Astrocyte (in vitro differentiated cells and primary cell): Measurements from ENCODE around the gene ZNF69. TPM values are rescaled to one million over a fixed set of nuclear protein-coding genes. Genes with fewer than 3 reads are reported as not detected.
A peak's percentile ranks its signal among the peaks of the same experiment; 100 is the strongest.
"Not testable (repeated sequence)": the region's sequence is repeated elsewhere in the genome, so short reads cannot be mapped to it uniquely, and the experiment has no call there.

Source experiments
- DNase-seq: peaks from one replicate; pipeline ENCODE4 v3.0.0-alpha.2; 2010; ENCODE audit warnings: low read depth
- FAIRE-seq: peaks from 2 replicates; lab custom pipeline; 2011; peaks lifted over from hg19 to GRCh38; lab: Jason Lieb, UNC
- H2AFZ ChIP-seq: 2 replicates; pipeline ENCODE4 v1.6.0; 2012; ENCODE audit warnings: low read depth, low read length, inconsistent platforms
- H3K27ac ChIP-seq: 2 replicates; pipeline ENCODE4 v1.5.1; 2011; ENCODE audit warnings: low read depth, low read length, inconsistent platforms
- H3K27me3 ChIP-seq: 2 replicates; pipeline ENCODE4 v1.6.0; 2011; ENCODE audit warnings: low read length, inconsistent platforms; ENCODE audit not compliant: insufficient read depth
- H3K36me3 ChIP-seq: 2 replicates; pipeline ENCODE4 v1.5.1; 2011; ENCODE audit warnings: low read length, inconsistent platforms; ENCODE audit not compliant: insufficient read depth
- H3K4me1 ChIP-seq: 2 replicates; pipeline ENCODE4 v1.5.1; 2011; ENCODE audit warnings: low read length, inconsistent platforms; ENCODE audit not compliant: insufficient read depth
- H3K4me2 ChIP-seq: 2 replicates; pipeline ENCODE4 v1.6.0; 2012; ENCODE audit warnings: low read length, inconsistent platforms
- H3K4me3 ChIP-seq: 2 replicates; pipeline ENCODE4 v1.5.1; 2011; ENCODE audit warnings: low read depth, mild to moderate bottlenecking, low read length, inconsistent platforms; ENCODE audit not compliant: insufficient read depth
- H3K79me2 ChIP-seq: 2 replicates; pipeline ENCODE4 v1.6.0; 2012; ENCODE audit warnings: mild to moderate bottlenecking, low read length, inconsistent platforms; ENCODE audit not compliant: insufficient read depth
- H3K9ac ChIP-seq: 2 replicates; pipeline ENCODE4 v1.6.0; 2012; ENCODE audit warnings: mild to moderate bottlenecking, low read length, inconsistent platforms
- H3K9me3 ChIP-seq: 2 replicates; pipeline ENCODE4 v1.5.1; 2012; ENCODE audit warnings: low read depth, mild to moderate bottlenecking, low read length, inconsistent platforms; ENCODE audit not compliant: insufficient read depth
- H4K20me1 ChIP-seq: 2 replicates; pipeline ENCODE4 v1.6.0; 2012; ENCODE audit warnings: low read length, inconsistent platforms; ENCODE audit not compliant: insufficient read depth
- H3K27ac Mint-ChIP-seq: one replicate; pipeline ENCODE4 v1.8.0; 2021; ENCODE audit warnings: mild to moderate bottlenecking, mixed read lengths; ENCODE audit not compliant: unreplicated experiment
- H3K27me3 Mint-ChIP-seq: one replicate; pipeline ENCODE4 v1.8.0; 2021; ENCODE audit warnings: low read depth, mixed read lengths; ENCODE audit not compliant: unreplicated experiment
- H3K36me3 Mint-ChIP-seq: one replicate; pipeline ENCODE4 v1.8.0; 2021; ENCODE audit warnings: low read depth, mixed read lengths; ENCODE audit not compliant: unreplicated experiment
- H3K4me1 Mint-ChIP-seq: one replicate; pipeline ENCODE4 v1.8.0; 2021; ENCODE audit warnings: low read depth, mixed read lengths; ENCODE audit not compliant: unreplicated experiment
- H3K4me3 Mint-ChIP-seq: one replicate; pipeline ENCODE4 v1.8.0; 2021; ENCODE audit warnings: mild to moderate bottlenecking, moderate library complexity, mixed read lengths; ENCODE audit not compliant: unreplicated experiment
- H3K9me3 Mint-ChIP-seq: one replicate; pipeline ENCODE4 v1.8.0; 2021; ENCODE audit warnings: mild to moderate bottlenecking, mixed read lengths; ENCODE audit not compliant: unreplicated experiment
- CTCF ChIP-seq: IDR thresholded peaks from 2 replicates; pipeline ENCODE4 v1.5.1; 2011; ENCODE audit warnings: low read depth, mild to moderate bottlenecking, inconsistent platforms, low read length, moderate library complexity; ENCODE audit not compliant: insufficient read depth
- EZH2 ChIP-seq: IDR thresholded peaks from 2 replicates; pipeline ENCODE4 v1.6.1; 2012; ENCODE audit warnings: mild to moderate bottlenecking, low read length, inconsistent platforms; ENCODE audit not compliant: insufficient read depth
- total RNA-seq: library from RNA; stranded (reverse); gene quantifications from 2 replicates; pipeline ENCODE4 v1.2.1, GENCODE V29; 2021

The ZNF69 gene
- total RNA-seq, 1 donor from 2014 or later = not detected

- Mint-ChIP-seq H3K9me3 (peaks cover 21% of the 10 kb centered on the region), H3K4me1 (no peaks in the 10 kb centered on the region), H3K36me3 (no peaks in the 10 kb centered on the region), H3K27me3 (no peaks in the 10 kb centered on the region), H3K27ac (no peak overlapping the region), H3K4me3 (no peak overlapping the region)
- Histone ChIP-seq H3K27ac (no peak overlapping the region), H4K20me1 (peaks cover 10% of the 10 kb centered on the region), H3K4me3 (no peak overlapping the region), H3K9me3 (peaks cover 2% of the 10 kb centered on the region), H3K79me2 (peaks cover 20% of the 10 kb centered on the region), H3K9ac (no peak overlapping the region), H3K36me3 (no peaks in the 10 kb centered on the region), H3K27me3 (no peaks in the 10 kb centered on the region), H3K4me2 (no peak overlapping the region), H3K4me1 (peaks cover 7% of the 10 kb centered on the region), H2AFZ (no peak overlapping the region)
- FAIRE-seq = no peak
- TF ChIP-seq CTCF (no peak), EZH2 (no peak)
- DNase-seq = no peak
These were observed 34.4 kb downstream of the ZNF69 start for GRCh38 chr19:11921852-11922495.

- Mint-ChIP-seq H3K36me3 (no peaks in the 10 kb centered on the region), H3K27ac (no peak within 1 kb of the TSS), H3K4me1 (no peaks in the 10 kb centered on the region), H3K9me3 (peaks cover 27% of the 10 kb centered on the region), H3K4me3 (no peak within 1 kb of the TSS), H3K27me3 (no peaks in the 10 kb centered on the region)
- DNase-seq (peak; percentile 80), FAIRE-seq (no peak)
- no peaks in the 10 kb centered on the region for H3K36me3 ChIP-seq
- no peaks in the 10 kb centered on the region for H3K27me3 ChIP-seq
- H2AFZ ChIP-seq = peak within 1 kb of the TSS; percentile 99
- H3K4me3 ChIP-seq = peak within 1 kb of the TSS; percentile 93
- peak within 1 kb of the TSS; percentile 85 for H3K9ac ChIP-seq
- H3K27ac ChIP-seq = peak within 1 kb of the TSS; percentile 80
- H3K79me2 ChIP-seq = peaks cover 43% of the 10 kb centered on the region
- peaks cover 7% of the 10 kb centered on the region for H3K4me1 ChIP-seq
- no peaks in the 10 kb centered on the region for H3K9me3 ChIP-seq
- peaks cover 18% of the 10 kb centered on the region for H4K20me1 ChIP-seq
- TF ChIP-seq EZH2 = no peak
- TF ChIP-seq CTCF = no peak
- peak within 1 kb of the TSS; percentile 91 for H3K4me2 ChIP-seq
These were observed 37.5 kb downstream of the ZNF69 start, which contains the start of gene ZNF700 for GRCh38 chr19:11924886-11925650. Gene ZNF700, plus strand, starts transcription at chr19:11925107. Its CDS starts 104 bp downstream, at chr19:11925211.

GRCh38 chr19:11925651-11926187 is 38.1 kb downstream of the ZNF69 start:
- not testable (repeated sequence) for H3K36me3 ChIP-seq, H3K36me3 Mint-ChIP-seq, H3K9me3 ChIP-seq, H3K27ac Mint-ChIP-seq, DNase-seq, H3K4me1 ChIP-seq, FAIRE-seq, H3K4me1 Mint-ChIP-seq, H3K27me3 Mint-ChIP-seq, H3K27me3 ChIP-seq, H3K4me3 Mint-ChIP-seq
- peak overlapping the region; percentile 91 for H3K4me2 ChIP-seq
- H3K9ac ChIP-seq = peak overlapping the region; percentile 85
- peak overlapping the region; percentile 99 for H2AFZ ChIP-seq
- H3K27ac ChIP-seq = peak overlapping the region; percentile 80
- H3K4me3 ChIP-seq = peak overlapping the region; percentile 93
- peaks cover 18% of the 10 kb centered on the region for H4K20me1 ChIP-seq
- peaks cover 45% of the 10 kb centered on the region for H3K79me2 ChIP-seq
- H3K9me3 Mint-ChIP-seq = peaks cover 29% of the 10 kb centered on the region
